HCT116 (cell line): ENCODE data around the gene KBTBD8. TPM values are rescaled to one million over a fixed set of nuclear protein-coding genes. Genes with fewer than 3 reads are reported as not detected.

Experiments used
- ATAC-seq: fragments of 200-7000 bp; cut with Tn5 transposase; 2 replicates; pipeline ENCODE4 v1.9.1; 2020; ENCODE audit warnings: mild to moderate bottlenecking, moderate library complexity
- BruUV-seq: library from RNA; stranded (reverse); fragments of 400-500 nt; replicated peaks from 2 replicates; lab custom pipeline; 2021; lab: Mats Ljungman, UMichigan
- CTCF ChIA-PET: fragments of 300-600 bp; sonication (Branson Sonifier 250); formaldehyde crosslinking; loops from one replicate; lab custom pipeline; 2021; ENCODE audit warnings: antibody characterized with exemption; lab: Charles Lee
- POLR2A ChIA-PET: fragments of 300-600, 350-600 bp; sonication (Branson Sonifier 250); formaldehyde crosslinking; loops from one replicate; lab custom pipeline; 2021; ENCODE audit warnings: antibody characterized with exemption; lab: Charles Lee
- RAD21 ChIA-PET, 2 experiments: fragments of 300-600 bp; sonication (Branson Sonifier 250); formaldehyde crosslinking; loops; one replicate each; lab custom pipeline; 2023; ENCODE audit warnings: low total read pairs in 2 of 2; ENCODE audit not compliant: uncharacterized antibody in 2 of 2, unreplicated experiment in 2 of 2, low non-redundant PET in 1 of 2; lab: Charles Lee
- DNase-seq: peaks from one replicate; pipeline ENCODE4 v3.0.0-alpha.2; 2010; ENCODE audit warnings: low read depth, low spot score
- H2AFZ ChIP-seq: fragments of 200-600 bp; shearing (Covaris generic), sonication (generic); 2 replicates; pipeline ENCODE4 v1.6.1; 2017; ENCODE audit warnings: low read depth, mixed run types, mixed read lengths, antibody characterized with exemption, low read length; ENCODE audit not compliant: poor library complexity, severe bottlenecking
- H3K27ac ChIP-seq: 2 replicates; pipeline ENCODE4 v1.5.1; 2012; ENCODE audit warnings: low read depth, low read length
- H3K27me3 ChIP-seq: fragments of 200-600 bp; sonication (generic); 2 replicates; pipeline ENCODE4 v1.6.1; 2016; ENCODE audit warnings: mixed run types, low read length, mixed read lengths; ENCODE audit not compliant: insufficient read depth
- H3K36me3 ChIP-seq, 2 experiments: fragments of 200-500 bp in 1 of 2; fragments of 200-600 bp in 1 of 2; sonication (Bioruptor generic) in 1 of 2; sonication (generic) in 1 of 2; 2 replicates each; pipeline versions ENCODE4 v1.5.1 to v1.6.1; 2014 to 2016; ENCODE audit warnings: low read length in 2 of 2, inconsistent platforms in 1 of 2, mixed read lengths in 1 of 2, mixed run types in 1 of 2; ENCODE audit not compliant: insufficient read depth in 2 of 2, control insufficient read depth in 1 of 2
- H3K4me1 ChIP-seq, 2 experiments: fragments of 200-600 bp in 1 of 2; sonication (generic) in 1 of 2; 2 replicates each; pipeline versions ENCODE4 v1.5.1 to v1.6.1; 2012 to 2017; ENCODE audit warnings: low read length in 2 of 2, inconsistent platforms in 1 of 2, mild to moderate bottlenecking in 1 of 2, mixed read lengths in 1 of 2, mixed run types in 1 of 2, moderate library complexity in 1 of 2; ENCODE audit not compliant: insufficient read depth in 2 of 2, control insufficient read depth in 1 of 2
- H3K4me2 ChIP-seq: fragments of 200-600 bp; sonication (generic); 2 replicates; pipeline ENCODE4 v1.6.1; 2017; ENCODE audit warnings: mixed run types, low read length, mixed read lengths
- H3K4me3 ChIP-seq, 2 experiments: fragments of 200-600 bp in 1 of 2; sonication (generic) in 1 of 2; replicated peaks in 1 of 2; 2 replicates each; pipeline ENCODE4 v1.5.1; 2011 to 2016; ENCODE audit warnings: low read length in 2 of 2, control low read depth in 1 of 2, low read depth in 1 of 2, mild to moderate bottlenecking in 1 of 2, mixed read lengths in 1 of 2, mixed run types in 1 of 2
- H3K79me2 ChIP-seq: fragments of 200-600 bp; sonication (generic); 2 replicates; pipeline ENCODE4 v1.6.1; 2017; ENCODE audit warnings: mild to moderate bottlenecking, mixed run types, low read length, moderate library complexity, mixed read lengths; ENCODE audit not compliant: insufficient read depth
- H3K9ac ChIP-seq: fragments of 200-600 bp; sonication (generic); 2 replicates; pipeline ENCODE4 v1.6.1; 2016; ENCODE audit warnings: low read length, mixed read lengths
- H3K9me2 ChIP-seq: fragments of 200-600 bp; sonication (generic), shearing (Covaris generic); 2 replicates; pipeline ENCODE4 v1.6.1; 2017; ENCODE audit warnings: mixed run types, mild to moderate bottlenecking, moderate library complexity; ENCODE audit not compliant: insufficient read depth
- H3K9me3 ChIP-seq, 2 experiments: fragments of 200-500 bp in 1 of 2; fragments of 200-600 bp in 1 of 2; sonication (Bioruptor generic) in 1 of 2; sonication (generic) in 1 of 2; 2 replicates each; pipeline ENCODE4 v1.6.1; 2014 to 2017; ENCODE audit warnings: low read length in 2 of 2, mixed read lengths in 2 of 2, inconsistent platforms in 1 of 2, low read depth in 1 of 2, mild to moderate bottlenecking in 1 of 2, mixed run types in 1 of 2, moderate library complexity in 1 of 2; ENCODE audit not compliant: control insufficient read depth in 1 of 2, insufficient read depth in 1 of 2
- H4K20me1 ChIP-seq: fragments of 200-600 bp; sonication (generic), shearing (Covaris generic); 2 replicates; pipeline ENCODE4 v1.6.1; 2017; ENCODE audit warnings: mixed run types, mild to moderate bottlenecking, moderate library complexity; ENCODE audit not compliant: insufficient read depth
- CEBPB ChIP-seq: IDR thresholded peaks from 2 replicates; pipeline ENCODE4 v1.6.1; 2012; ENCODE audit warnings: low read depth
- EGR1 ChIP-seq: IDR thresholded peaks from 2 replicates; pipeline ENCODE4 v1.6.1; 2012; ENCODE audit warnings: low read depth
- ELF1 ChIP-seq: IDR thresholded peaks from 2 replicates; pipeline ENCODE4 v1.6.1; 2012; ENCODE audit warnings: low read depth, borderline replicate concordance
- EZH2 ChIP-seq: fragments of 200-600 bp; sonication (generic); IDR thresholded peaks from 2 replicates; pipeline ENCODE4 v1.6.1; 2017; ENCODE audit warnings: antibody characterized with exemption, mixed run types
- EZH2phosphoT487 ChIP-seq: fragments of 200-600 bp; IDR thresholded peaks from 2 replicates; pipeline ENCODE4 v1.6.1; 2018; ENCODE audit warnings: antibody characterized with exemption, borderline replicate concordance
- FOSL1 ChIP-seq: IDR thresholded peaks from 2 replicates; pipeline ENCODE4 v1.6.1; 2012; ENCODE audit warnings: low read depth
- JUND ChIP-seq: IDR thresholded peaks from 2 replicates; pipeline ENCODE4 v1.6.1; 2012
- POLR2AphosphoS5 ChIP-seq: IDR thresholded peaks from 2 replicates; pipeline ENCODE4 v1.6.1; 2011; ENCODE audit warnings: mild to moderate bottlenecking, low read depth, low read length, moderate library complexity
- RAD21 ChIP-seq: IDR thresholded peaks from 2 replicates; pipeline ENCODE4 v1.6.1; 2012; ENCODE audit warnings: low read depth, mild to moderate bottlenecking
- SIN3A ChIP-seq: IDR thresholded peaks from 2 replicates; pipeline ENCODE4 v1.6.1; 2012; ENCODE audit warnings: low read depth
- SP1 ChIP-seq: IDR thresholded peaks from 2 replicates; pipeline ENCODE4 v1.6.1; 2012; ENCODE audit warnings: low read depth
- SRF ChIP-seq: IDR thresholded peaks from 2 replicates; pipeline ENCODE4 v1.6.1; 2012; ENCODE audit warnings: low read depth
- TCF7L2 ChIP-seq: IDR thresholded peaks from 2 replicates; pipeline ENCODE4 v1.7.0; 2011; ENCODE audit warnings: borderline replicate concordance, inconsistent platforms; ENCODE audit not compliant: insufficient read depth, insufficient read length; ENCODE audit errors: extremely low read depth
- YY1 ChIP-seq: IDR thresholded peaks from 2 replicates; pipeline ENCODE4 v1.6.1; 2011; ENCODE audit warnings: low read length, low read depth, moderate library complexity, mild to moderate bottlenecking; ENCODE audit not compliant: insufficient replicate concordance; ENCODE audit errors: extremely low read depth
- ZFX ChIP-seq: fragments of 450-650 bp; IDR thresholded peaks from 2 replicates; pipeline ENCODE4 v1.6.1; 2017
- ZNF274 ChIP-seq: fragments of 200-500 bp; sonication (Bioruptor generic); IDR thresholded peaks from 2 replicates; pipeline ENCODE4 v1.6.1; 2014; ENCODE audit warnings: mild to moderate bottlenecking, low read depth, low read length, inconsistent platforms
- intact Hi-C: fragments of 100-400 bp; cut with micrococcal nuclease; formaldehyde crosslinking; loops from 2 replicates; pipeline ENCODE4 v1.10.0; 2022
- total RNA-seq: library from RNA; stranded (reverse); gene quantifications from one replicate; pipeline ENCODE4 v1.2.1, GENCODE V29; 2021; ENCODE audit not compliant: unreplicated experiment
- TF ChIP-seq, protein P1 (sequence below): IDR thresholded peaks from 2 replicates; pipeline ENCODE4 v1.6.1; 2012
- TF ChIP-seq, protein P2 (sequence below): IDR thresholded peaks from 2 replicates; pipeline ENCODE4 v1.6.1; 2011; ENCODE audit warnings: mild to moderate bottlenecking, low read length, moderate library complexity; ENCODE audit not compliant: insufficient replicate concordance; ENCODE audit errors: extremely low read depth

KBTBD8 gene
- total RNA-seq, 1 experiment from 2014 or later, result 1.4 TPM

DNA sequence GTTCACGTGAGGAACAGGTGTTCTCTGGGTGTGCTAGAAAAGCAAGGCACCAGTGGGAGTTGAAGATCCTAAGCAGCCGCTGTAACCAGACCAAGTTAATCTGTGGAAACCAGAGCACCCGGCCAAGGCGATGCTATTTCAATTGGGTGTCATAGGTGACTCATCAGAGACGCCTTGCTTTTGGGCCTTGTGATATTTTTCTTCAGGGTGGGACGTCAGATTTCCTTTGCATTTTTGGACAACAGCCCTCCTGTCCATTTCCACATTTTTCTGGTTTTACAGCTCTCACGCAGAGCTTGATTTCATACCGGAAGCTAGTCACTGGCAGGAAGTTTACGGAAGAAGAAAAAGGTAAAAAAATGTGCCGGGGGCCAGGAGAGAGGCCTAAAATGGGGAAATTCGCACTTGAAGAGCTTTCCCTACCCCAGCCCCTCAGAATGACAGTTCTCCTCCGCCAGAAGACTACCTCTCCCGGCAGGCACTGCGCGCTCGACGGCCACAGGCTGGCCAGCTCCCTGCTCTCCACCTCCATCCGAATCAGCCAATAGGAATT, 471 bp upstream of the KBTBD8 start:
- POLR2A ChIA-PET, result interaction anchor here (0.9 to 1.4 kb wide), 4 partner anchors 9 to 28 kb away, joined by 4 to 7 read pairs (median 6); no protein-coding TSS in a partner anchor
- no peak; the same call in 1 of the 2 replicates for ATAC-seq

More for the DNA sequence above, 471 bp upstream of the KBTBD8 start:
- H4K20me1 ChIP-seq, result no peaks in the 10 kb centered on the region
- no peaks in the 10 kb centered on the region for H3K9me2 ChIP-seq
- peak overlapping the region; percentile 95 for H3K4me2 ChIP-seq
- intact Hi-C loops, result no loop called here
- peak overlapping the region; percentile 80 for H2AFZ ChIP-seq
- H3K4me1 ChIP-seq, result peaks cover 4 to 15% of the 10 kb centered on the region in 2 experiments; a peak in 3 of 4 replicates
- CTCF ChIA-PET, result interaction anchor here (0.6 to 1.5 kb wide), 5 partner anchors 8 to 176 kb away, joined by 3 to 5 read pairs (median 5); no protein-coding TSS in a partner anchor
- RAD21 ChIA-PET, result interaction anchor here in 1 of 2 experiments (0.6 to 0.7 kb wide), 3 partner anchors 19 to 387 kb away, joined by 3 to 7 read pairs (median 4); no protein-coding TSS in a partner anchor
- no peak for DNase-seq
- H3K27ac ChIP-seq, result no peak overlapping the region
- H3K36me3 ChIP-seq, result no peaks in the 10 kb centered on the region
- no TSS peak for BruUV-seq
- no peak overlapping the region for H3K9ac ChIP-seq
- no peaks in the 10 kb centered on the region for H3K9me3 ChIP-seq
- 0 out of 2 replicates have a peak, but pooled peaks cover 6% of the 10 kb centered on the region for H3K27me3 ChIP-seq
- peak overlapping the region; percentile 27 to 72 for H3K4me3 ChIP-seq
- no peak for TF ChIP-seq ZFX
- no peak for TF ChIP-seq SP1
- no peak for TF ChIP-seq POLR2AphosphoS5
- TF ChIP-seq TCF7L2, result no peak
- no peak for TF ChIP-seq FOSL1
- no peak for TF ChIP-seq SRF
- TF ChIP-seq EZH2, result no peak
- TF ChIP-seq JUND, result no peak
- TF ChIP-seq SIN3A, result no peak
- TF ChIP-seq YY1, result no peak
- TF ChIP-seq RAD21, result no peak
- no peak for TF ChIP-seq EZH2phosphoT487
- TF ChIP-seq, protein P1, sequence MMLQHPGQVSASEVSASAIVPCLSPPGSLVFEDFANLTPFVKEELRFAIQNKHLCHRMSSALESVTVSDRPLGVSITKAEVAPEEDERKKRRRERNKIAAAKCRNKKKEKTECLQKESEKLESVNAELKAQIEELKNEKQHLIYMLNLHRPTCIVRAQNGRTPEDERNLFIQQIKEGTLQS, result no peak
- TF ChIP-seq, protein P2, sequence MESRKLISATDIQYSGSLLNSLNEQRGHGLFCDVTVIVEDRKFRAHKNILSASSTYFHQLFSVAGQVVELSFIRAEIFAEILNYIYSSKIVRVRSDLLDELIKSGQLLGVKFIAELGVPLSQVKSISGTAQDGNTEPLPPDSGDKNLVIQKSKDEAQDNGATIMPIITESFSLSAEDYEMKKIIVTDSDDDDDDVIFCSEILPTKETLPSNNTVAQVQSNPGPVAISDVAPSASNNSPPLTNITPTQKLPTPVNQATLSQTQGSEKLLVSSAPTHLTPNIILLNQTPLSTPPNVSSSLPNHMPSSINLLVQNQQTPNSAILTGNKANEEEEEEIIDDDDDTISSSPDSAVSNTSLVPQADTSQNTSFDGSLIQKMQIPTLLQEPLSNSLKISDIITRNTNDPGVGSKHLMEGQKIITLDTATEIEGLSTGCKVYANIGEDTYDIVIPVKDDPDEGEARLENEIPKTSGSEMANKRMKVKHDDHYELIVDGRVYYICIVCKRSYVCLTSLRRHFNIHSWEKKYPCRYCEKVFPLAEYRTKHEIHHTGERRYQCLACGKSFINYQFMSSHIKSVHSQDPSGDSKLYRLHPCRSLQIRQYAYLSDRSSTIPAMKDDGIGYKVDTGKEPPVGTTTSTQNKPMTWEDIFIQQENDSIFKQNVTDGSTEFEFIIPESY, result no peak
- no peak for TF ChIP-seq ZNF274
- no peak for TF ChIP-seq CEBPB
- no peak for TF ChIP-seq ELF1
- no peak for TF ChIP-seq EGR1
- TF ChIP-seq, all 23 proteins: peak for 0
- no peaks in the 10 kb centered on the region for H3K79me2 ChIP-seq
